GM18511 (cell line): ENCODE measurements around the gene MPPED1.

Experiments used
- ATAC-seq: cut with Tn5 transposase; IDR thresholded peaks from one replicate; pipeline ENCODE4 v1.9.1; 2021; ENCODE audit warnings: mild to moderate bottlenecking, moderate library complexity; ENCODE audit not compliant: unreplicated experiment

MPPED1 gene

GRCh38 chr22:43535741-43536140 lies 123.9 kb downstream of the MPPED1 start:
- no peak for ATAC-seq

GRCh38 chr22:43537019-43537585 lies 125.3 kb downstream of the MPPED1 start:
- ATAC-seq, result no peak

- no peak for ATAC-seq
Observed at GRCh38 chr22:43539572-43540528, 128.0 kb downstream of the MPPED1 start.

DNA sequence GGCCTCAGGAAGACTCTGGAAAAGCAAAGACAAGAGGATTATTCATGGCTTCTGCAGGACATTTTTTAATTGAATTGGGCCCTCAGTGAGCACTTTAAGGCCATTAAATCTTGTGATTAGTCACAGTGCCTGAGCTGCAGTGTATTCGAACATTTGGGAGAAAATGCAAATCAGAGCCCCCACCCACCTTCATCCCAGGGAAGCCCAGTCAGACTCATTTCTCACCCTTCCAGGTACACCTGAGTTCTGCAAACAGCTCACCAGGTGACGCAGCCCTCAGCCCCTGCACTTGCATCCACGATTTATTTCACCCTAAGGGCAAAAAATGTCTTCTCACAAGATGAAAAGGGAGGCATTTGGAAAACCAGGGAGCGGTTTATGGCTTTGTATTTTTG lies 128.7 kb downstream of the MPPED1 start:
- no peak for ATAC-seq

- no peak for ATAC-seq
Observed at GRCh38 chr22:43541022-43541421, 129.2 kb downstream of the MPPED1 start.

DNA sequence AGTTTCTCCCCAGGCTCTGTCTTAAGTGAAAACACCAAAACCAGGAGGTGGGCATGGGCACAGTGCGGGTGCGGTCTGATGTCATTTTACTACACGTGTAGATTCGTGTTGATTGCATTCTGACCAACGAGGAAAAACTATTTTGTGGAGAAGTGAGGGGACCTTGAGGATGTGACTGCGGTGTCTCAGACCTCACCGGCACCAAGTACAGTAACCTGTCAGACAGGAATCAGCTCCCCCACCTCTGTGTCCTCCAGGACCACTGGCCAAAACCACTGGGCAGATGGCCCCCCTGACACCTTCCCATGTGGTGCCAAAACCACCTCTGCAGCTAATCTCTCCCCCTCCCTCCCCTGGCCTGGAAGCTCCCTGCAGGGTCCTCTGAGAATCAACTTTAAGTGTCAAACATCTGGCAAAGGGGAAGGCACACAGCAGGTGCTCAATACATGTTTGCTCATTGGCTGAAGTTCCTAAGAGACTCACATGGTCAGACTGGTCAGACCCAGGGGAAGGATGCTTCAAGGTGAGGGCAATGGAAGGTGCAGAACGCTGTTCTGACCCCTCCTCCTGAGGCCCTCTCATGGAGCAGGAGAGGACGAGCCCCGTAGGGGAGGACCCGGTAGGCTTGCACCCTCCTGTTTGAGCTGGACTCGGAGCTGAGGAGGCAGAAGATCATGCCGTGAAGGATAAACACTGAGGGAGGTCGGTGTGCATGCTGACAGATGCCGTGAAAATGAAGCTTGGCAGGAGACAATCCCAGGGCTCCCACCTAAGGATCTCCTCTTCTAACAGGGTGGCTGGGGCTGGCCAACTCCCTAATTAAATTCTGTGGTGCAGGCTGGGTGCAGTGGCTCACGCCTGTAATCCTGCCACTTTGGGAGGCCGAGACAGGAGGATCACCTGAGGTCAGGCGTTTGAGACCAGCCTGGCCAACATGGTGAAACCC lies 129.9 kb downstream of the MPPED1 start:
- no peak for ATAC-seq

DNA sequence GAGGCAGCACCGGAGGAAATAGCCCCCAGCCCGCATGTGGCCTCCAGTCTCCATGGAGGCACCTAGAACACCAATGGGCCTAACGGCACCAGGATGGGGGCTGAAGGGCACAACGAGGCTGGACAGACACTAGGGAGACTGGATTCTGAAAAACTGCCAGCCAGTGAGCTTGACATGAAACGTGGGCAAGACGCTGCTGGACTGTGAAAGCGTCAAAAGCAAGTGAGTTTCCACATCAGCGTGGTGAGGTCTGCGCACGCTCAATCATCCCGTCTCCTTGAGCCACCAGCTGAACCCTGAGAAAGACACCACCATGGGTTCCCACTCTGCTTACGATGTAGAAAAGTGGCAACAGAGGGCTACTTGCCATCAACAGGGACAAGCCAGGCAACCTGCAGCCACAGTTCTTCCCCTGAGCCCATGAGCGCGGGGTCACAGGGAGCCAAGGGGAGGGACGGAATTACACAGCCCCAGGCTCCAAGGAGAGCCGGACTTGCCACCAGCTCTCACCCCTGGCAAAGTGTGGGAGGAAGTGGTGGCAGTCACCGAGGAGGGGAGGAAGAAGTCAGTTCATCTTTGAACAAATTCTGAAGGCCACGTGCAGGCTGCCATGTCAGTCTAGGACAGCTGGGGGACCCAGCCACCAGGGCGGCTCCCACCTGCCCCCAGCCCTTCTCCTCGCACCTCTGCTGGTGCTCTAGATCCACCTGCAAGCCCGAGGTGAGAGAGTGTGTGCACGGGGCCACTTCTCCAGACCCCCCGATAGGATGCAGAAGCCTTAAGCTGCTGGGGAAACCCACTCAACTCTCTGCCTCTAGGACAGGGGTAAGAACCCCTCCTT lies 131.1 kb downstream of the MPPED1 start:
- no peak for ATAC-seq

DNA sequence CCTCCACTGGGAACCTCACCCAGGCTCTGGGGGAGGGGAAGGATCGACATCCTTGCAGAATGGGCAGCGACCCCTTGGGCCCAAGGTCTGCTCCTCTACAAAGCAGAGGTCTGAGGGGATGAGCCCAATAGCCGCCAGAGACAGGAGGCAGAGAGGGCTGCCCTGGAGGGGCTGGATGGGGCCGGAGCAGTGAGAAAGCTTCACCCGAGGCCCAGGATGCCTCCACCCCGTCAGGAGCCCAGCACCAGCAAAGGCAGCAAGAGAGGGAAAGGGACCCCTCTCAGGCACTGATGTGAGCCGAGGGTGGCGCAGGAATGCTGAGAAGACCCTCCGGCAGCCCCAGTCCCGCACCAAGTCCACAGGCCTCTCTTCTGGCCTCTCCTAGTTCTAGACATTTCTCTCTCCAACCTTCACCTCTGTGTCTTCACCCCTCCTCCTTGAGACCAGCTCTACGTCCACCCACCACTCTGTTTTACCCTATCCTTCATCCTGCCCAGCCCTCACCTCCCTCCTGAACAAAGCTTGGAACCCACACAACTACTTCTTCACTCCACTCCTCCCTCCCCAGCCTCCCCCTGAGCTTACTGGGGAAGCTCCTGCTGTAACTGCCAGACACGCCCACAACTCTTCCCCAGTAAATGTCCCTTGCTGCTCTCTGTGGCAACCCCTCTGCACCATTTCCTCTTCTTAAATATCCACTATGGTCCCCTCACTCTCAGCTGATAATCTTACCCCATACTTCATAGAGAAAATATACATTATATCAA lies 131.9 kb downstream of the MPPED1 start:
- no peak for ATAC-seq

DNA sequence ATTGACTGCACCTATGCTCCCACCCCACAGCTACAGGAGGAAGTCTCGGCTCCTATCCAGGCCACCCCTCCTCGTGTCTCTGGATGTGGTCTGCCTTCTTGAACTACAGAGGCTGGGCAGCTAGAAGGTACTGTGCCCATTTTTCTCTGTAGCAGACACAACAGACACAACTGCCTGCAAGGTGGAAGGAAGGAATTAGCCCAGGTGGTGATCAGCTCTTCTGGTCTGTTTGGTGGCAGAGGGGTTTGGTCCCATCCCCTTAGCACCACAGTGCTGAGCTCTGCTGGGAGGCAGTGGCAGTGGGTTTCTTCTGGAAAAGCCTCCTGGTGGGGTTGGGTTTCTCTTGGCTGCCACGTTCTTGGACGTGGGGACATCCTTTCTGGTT lies 132.5 kb downstream of the MPPED1 start:
- no peak for ATAC-seq

DNA sequence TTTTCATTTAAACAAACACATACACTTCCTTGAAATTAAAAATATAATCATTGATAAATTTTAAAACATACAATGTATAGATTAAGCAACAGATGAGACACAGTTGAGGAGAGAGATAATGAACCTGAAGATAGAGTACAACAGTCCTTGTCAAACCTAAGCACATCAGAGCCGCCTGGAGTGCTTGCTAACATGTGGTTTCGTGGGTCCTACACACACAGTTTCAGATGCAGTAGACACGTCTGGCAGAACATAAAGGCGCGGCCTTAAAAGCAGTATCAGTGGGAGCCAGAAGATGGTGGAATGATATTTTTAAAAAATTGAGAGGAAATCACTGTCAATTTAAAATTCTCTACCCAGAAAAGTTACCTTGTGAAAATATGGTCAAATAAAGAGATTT lies 134.4 kb downstream of the MPPED1 start:
- ATAC-seq, result no peak

DNA sequence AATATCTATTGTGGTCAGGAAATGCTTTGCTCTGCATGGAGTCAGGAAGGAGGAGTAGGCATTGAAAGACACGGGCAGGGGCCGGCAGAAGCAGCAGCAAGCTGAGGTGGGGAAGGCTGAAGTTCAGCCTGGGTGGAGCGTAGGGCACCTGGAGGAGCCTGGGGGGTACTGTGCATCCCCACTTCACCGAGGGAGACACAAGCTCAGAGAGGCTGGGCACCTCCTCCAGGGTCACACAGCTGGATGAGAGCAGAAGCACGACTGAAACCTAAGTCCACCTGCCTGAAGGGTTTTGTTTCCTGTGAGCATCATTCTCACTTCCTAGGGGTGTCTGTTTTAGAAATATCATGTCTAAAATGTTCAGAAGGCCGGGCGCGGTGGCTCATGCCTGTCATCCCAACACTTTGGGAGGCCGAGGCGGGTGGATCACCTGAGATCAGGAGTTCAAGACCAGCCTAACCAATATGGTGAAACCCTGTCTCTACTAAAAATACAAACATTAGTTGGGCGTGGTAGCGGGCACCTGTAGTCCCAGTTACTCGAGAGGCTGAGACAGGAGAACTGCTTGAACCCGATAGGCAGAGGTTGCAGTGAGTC lies 138.3 kb downstream of the MPPED1 start:
- no peak for ATAC-seq

- ATAC-seq, result no peak
Observed at GRCh38 chr22:43550672-43551071, 138.9 kb downstream of the MPPED1 start.

DNA sequence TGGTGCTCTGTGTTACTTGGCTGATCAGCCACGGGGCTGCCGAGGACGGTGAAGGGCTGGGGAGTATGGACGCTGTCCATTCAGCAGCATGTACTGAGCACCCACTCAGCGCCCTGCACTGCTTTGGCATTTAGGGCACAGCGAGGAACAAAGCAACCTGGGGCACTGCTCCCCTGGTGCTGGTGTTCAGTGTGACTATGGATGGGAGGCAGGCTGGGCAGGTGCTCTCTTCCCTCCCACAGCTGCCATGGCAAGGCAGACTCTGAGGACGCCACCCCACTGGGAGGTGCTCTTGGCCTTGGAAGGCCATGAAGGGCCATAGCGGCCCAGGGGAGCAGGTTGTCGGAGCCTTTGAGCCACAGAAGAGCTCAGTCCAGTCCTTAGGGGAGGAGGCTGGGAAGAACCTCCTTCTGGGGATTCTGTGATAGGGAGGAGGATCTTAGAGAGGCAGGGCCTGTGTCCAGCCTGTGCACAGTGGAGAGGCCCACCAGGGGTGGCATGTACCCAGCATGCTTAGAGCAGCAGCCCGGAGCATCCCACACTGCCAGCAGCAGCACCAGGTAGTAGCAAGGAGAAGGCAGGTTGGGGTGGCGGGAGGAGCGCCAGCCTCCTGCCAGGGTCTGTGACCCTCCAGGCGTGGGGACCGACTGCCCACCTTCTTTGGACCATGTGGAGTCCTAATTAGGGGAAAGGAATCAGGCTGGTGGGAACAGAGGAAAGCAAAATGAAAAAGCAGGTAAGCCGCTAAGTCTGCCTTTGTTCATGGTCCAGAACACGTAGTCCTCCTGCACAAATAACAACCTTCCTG lies 141.8 kb downstream of the MPPED1 start:
- ATAC-seq, result no peak

DNA sequence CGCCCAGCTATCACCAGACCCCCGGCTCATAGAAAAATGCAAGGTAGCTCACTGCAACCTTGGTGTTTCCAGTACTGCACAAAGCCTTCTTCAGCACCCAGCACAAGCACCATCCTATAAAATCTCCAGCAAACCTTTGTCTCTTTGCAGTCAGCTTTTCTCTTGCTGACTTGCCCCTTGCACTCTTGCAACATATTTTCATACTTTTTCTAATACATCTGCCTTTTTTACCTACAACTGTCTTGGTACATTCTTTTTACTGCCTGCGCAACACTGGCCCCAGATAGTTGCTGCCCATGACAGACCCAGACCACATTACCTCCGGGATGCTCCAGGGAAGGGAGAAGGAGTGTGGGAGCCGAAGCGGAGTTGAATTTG lies 142.4 kb downstream of the MPPED1 start:
- no peak for ATAC-seq

DNA sequence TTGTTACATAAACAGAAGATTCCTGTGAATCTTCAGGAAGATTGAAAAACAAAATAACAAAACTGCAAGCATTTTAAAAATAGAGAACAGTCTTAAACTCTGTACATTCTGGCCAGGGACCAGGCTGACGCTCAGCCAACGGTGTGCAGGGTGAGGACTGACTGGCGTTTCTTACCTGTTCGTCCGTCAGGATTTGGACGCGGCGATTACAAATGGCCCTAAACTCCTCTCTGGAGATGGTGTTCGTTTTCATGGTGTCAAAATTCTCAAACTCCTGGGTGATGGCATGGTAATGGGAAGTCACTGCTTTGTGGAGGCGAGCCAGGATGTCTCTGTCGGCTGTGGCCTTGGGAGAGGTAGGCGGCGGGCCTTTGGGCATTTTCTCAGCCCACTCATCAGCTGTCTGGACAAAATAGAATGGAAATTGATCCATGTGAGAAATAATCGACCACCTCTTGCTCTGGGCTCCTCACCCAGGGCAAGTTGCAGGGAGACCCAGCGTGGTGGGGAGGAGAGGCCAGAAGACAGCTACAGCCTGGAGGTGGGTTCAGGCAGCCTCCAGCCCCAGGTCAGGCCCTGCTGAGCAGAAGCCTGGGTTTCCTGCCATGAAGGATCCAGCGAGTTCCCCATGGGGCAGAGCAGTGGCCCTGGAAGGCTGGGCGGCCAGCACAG lies 143.0 kb downstream of the MPPED1 start:
- no peak for ATAC-seq

- ATAC-seq, result no peak
Observed at GRCh38 chr22:43555561-43556515, 144.0 kb downstream of the MPPED1 start.
